Suprapubic skin (tissue), 4 donors: ENCODE results near the gene FOXM1. TPM values are rescaled to one million over a fixed set of nuclear protein-coding genes. Genes with fewer than 3 reads are reported as not detected.

Experiments
- DNase-seq, 2 donors: peaks; one replicate each; pipeline ENCODE4 v3.0.0-alpha.2; 2019; ENCODE audit warnings: low spot score in 2 of 2
- H3K27ac ChIP-seq: fragments of 200-600 bp; sonication (generic); one replicate; pipeline ENCODE4 v1.5.1; 2019
- H3K27me3 ChIP-seq: fragments of 200-600 bp; sonication (generic); one replicate; pipeline ENCODE4 v1.5.1; 2019
- H3K36me3 ChIP-seq: fragments of 200-600 bp; sonication (generic); one replicate; pipeline ENCODE4 v1.5.1; 2019
- H3K4me1 ChIP-seq: fragments of 200-600 bp; sonication (generic); one replicate; pipeline ENCODE4 v1.5.1; 2019
- H3K4me3 ChIP-seq: fragments of 200-600 bp; sonication (generic); one replicate; pipeline ENCODE4 v1.5.1; 2019; ENCODE audit warnings: mild to moderate bottlenecking
- H3K9me3 ChIP-seq: fragments of 200-600 bp; sonication (generic); one replicate; pipeline ENCODE4 v1.5.1; 2019
- CTCF ChIP-seq, 2 donors: fragments of 200-600 bp in 1 of 2; fragments of 450-650 bp in 1 of 2; sonication (generic) in 1 of 2; IDR thresholded peaks; one replicate each; pipeline ENCODE4 v1.5.1; 2016 to 2019; ENCODE audit warnings: antibody characterized with exemption in 2 of 2, mild to moderate bottlenecking in 1 of 2, moderate library complexity in 1 of 2
- EP300 ChIP-seq: sonication (generic); formaldehyde crosslinking; IDR thresholded peaks from one replicate; pipeline ENCODE4 v1.6.1; 2017; ENCODE audit warnings: antibody characterized with exemption
- POLR2A ChIP-seq, 2 donors: fragments of 450-650 bp; IDR thresholded peaks; one replicate each; pipeline ENCODE4 v1.6.1; 2017; ENCODE audit warnings: antibody characterized with exemption in 2 of 2, mild to moderate bottlenecking in 2 of 2, moderate library complexity in 2 of 2
- POLR2AphosphoS5 ChIP-seq, 3 donors: sonication (generic); formaldehyde crosslinking; IDR thresholded peaks; one replicate each; pipeline ENCODE4 v1.6.1; 2017; ENCODE audit warnings: antibody characterized with exemption in 3 of 3
- WGBS: methylation state at CpG from one replicate; pipeline ENCODE4 v1.1.5; 2018; 5-methylcytosine and 5-hydroxymethylcytosine counted together
- total RNA-seq, 4 donors: library from RNA; depleted of rRNA; stranded (reverse); fragments of >200 nt; gene quantifications; one replicate each; pipeline ENCODE4 v1.1.0, GENCODE V29; 2016

FOXM1 gene
- total RNA-seq, 4 donors from 2014 or later: 4.1 to 9.2 (median 7.1) TPM

GRCh38 chr12:2892246-2892645, 15.3 kb upstream of the FOXM1 start:
- TF ChIP-seq POLR2AphosphoS5 (IDR thresholded peaks at IDR 0.05) (no peak), POLR2A (IDR thresholded peaks at IDR 0.05) (no peak), CTCF (IDR thresholded peaks at IDR 0.05) (no peak), EP300 (no peak)
- no peak for DNase-seq
- Histone ChIP-seq H3K36me3 (peaks cover 3% of the 10 kb centered on the region), H3K4me1 (peaks cover 37% of the 10 kb centered on the region), H3K27me3 (no peaks in the 10 kb centered on the region), H3K9me3 (no peaks in the 10 kb centered on the region), H3K27ac (peak overlapping the region; percentile 70), H3K4me3 (peak overlapping the region; percentile 87)
- 56% methylated on average over 12 of the region's 12 CpGs for WGBS

- no peak for DNase-seq
- H3K4me1 ChIP-seq: peaks cover 37% of the 10 kb centered on the region
- no peaks in the 10 kb centered on the region for H3K27me3 ChIP-seq
- H3K4me3 ChIP-seq: peak overlapping the region; percentile 87
- no peaks in the 10 kb centered on the region for H3K9me3 ChIP-seq
- WGBS: 22% methylated on average over 26 of the region's 42 CpGs
- peak overlapping the region; percentile 95 for H3K27ac ChIP-seq
- H3K36me3 ChIP-seq: peaks cover 3% of the 10 kb centered on the region
- TF ChIP-seq EP300 (no peak), CTCF (IDR thresholded peaks at IDR 0.05) (no peak), POLR2A (IDR thresholded peaks at IDR 0.05) (no peak), POLR2AphosphoS5 (IDR thresholded peaks at IDR 0.05) (no peak)
These were observed 14.5 kb upstream of the FOXM1 start for GRCh38 chr12:2891240-2892053.

GRCh38 chr12:2890388-2891239, 13.6 kb upstream of the FOXM1 start, which contains the start of gene TULP3:
Gene TULP3 (plus strand): TSS chr12:2890891. CDS start chr12:2890948, 57 bp downstream.
- H3K4me3 ChIP-seq: peak within 1 kb of the TSS; percentile 87
- WGBS: 0% methylated on average over 34 of the region's 83 CpGs
- H3K9me3 ChIP-seq: no peaks in the 10 kb centered on the region
- peaks cover 33% of the 10 kb centered on the region for H3K4me1 ChIP-seq
- H3K27ac ChIP-seq: peak within 1 kb of the TSS; percentile 95
- H3K36me3 ChIP-seq: peaks cover 3% of the 10 kb centered on the region
- DNase-seq: peak; percentile 100
- no peaks in the 10 kb centered on the region for H3K27me3 ChIP-seq
- peak in 1 of 2 donors; percentile 83 for TF ChIP-seq POLR2A (IDR thresholded peaks at IDR 0.05)
- no peak for TF ChIP-seq EP300
- peak; percentile 71 to 79 (median 79) for TF ChIP-seq POLR2AphosphoS5 (IDR thresholded peaks at IDR 0.05)
- no peak for TF ChIP-seq CTCF (IDR thresholded peaks at IDR 0.05)

- Histone ChIP-seq H3K4me3 (peak overlapping the region; percentile 87), H3K36me3 (peaks cover 3% of the 10 kb centered on the region), H3K27ac (peak overlapping the region; percentile 95), H3K27me3 (no peaks in the 10 kb centered on the region), H3K9me3 (no peaks in the 10 kb centered on the region), H3K4me1 (peaks cover 31% of the 10 kb centered on the region)
- no peak for DNase-seq
- TF ChIP-seq POLR2A (IDR thresholded peaks at IDR 0.05) (no peak), POLR2AphosphoS5 (IDR thresholded peaks at IDR 0.05) (no peak), CTCF (IDR thresholded peaks at IDR 0.05) (no peak), EP300 (no peak)
- WGBS: 70% methylated on average over 10 of the region's 10 CpGs
These were observed 13.0 kb upstream of the FOXM1 start for GRCh38 chr12:2890001-2890387.
